OCI-LY7 (cell line): ENCODE data around the gene ADAM15. TPM values are rescaled to one million over a fixed set of nuclear protein-coding genes. Genes with fewer than 3 reads are reported as not detected.

Experiments used
- BruUV-seq: library from RNA; stranded (reverse); fragments of 400-500 nt; replicated peaks from 2 replicates; lab custom pipeline; 2021; lab: Mats Ljungman, UMichigan
- CTCF ChIA-PET: fragments of 300-600 bp; sonication (Branson Sonifier 250); formaldehyde crosslinking; loops from one replicate; lab custom pipeline; 2022; ENCODE audit warnings: antibody characterized with exemption; ENCODE audit not compliant: unreplicated experiment; lab: Charles Lee
- POLR2A ChIA-PET: fragments of 300-600 bp; sonication (Branson Sonifier 250); formaldehyde crosslinking; loops from one replicate; lab custom pipeline; 2022; ENCODE audit warnings: antibody characterized with exemption; lab: Charles Lee
- DNase-seq: peaks from one replicate; pipeline ENCODE4 v3.0.0-alpha.2; 2015; ENCODE audit warnings: low spot score
- H2AFZ ChIP-seq: fragments of 200-600 bp; sonication (generic), shearing (Covaris generic); 2 replicates; pipeline ENCODE4 v1.6.1; 2014; ENCODE audit warnings: mild to moderate bottlenecking, antibody characterized with exemption, low read length, moderate library complexity
- H3K27ac ChIP-seq: fragments of 200-600 bp; sonication (generic); 2 replicates; pipeline ENCODE4 v1.5.1; 2014; ENCODE audit warnings: mixed run types, low read depth, mild to moderate bottlenecking, moderate library complexity, low read length, inconsistent platforms; ENCODE audit not compliant: poor library complexity, severe bottlenecking
- H3K36me3 ChIP-seq: fragments of 200-600 bp; sonication (generic); 2 replicates; pipeline ENCODE4 v1.6.1; 2014; ENCODE audit warnings: mild to moderate bottlenecking, antibody characterized with exemption, low read length, moderate library complexity, mixed read lengths; ENCODE audit not compliant: insufficient read depth
- H3K4me1 ChIP-seq: fragments of 200-600 bp; sonication (generic); 2 replicates; pipeline ENCODE4 v1.5.1; 2014; ENCODE audit warnings: mild to moderate bottlenecking, low read length; ENCODE audit not compliant: insufficient read depth, poor library complexity, severe bottlenecking
- H3K4me2 ChIP-seq: fragments of 200-600 bp; sonication (generic); 2 replicates; pipeline ENCODE4 v1.6.1; 2014; ENCODE audit warnings: mild to moderate bottlenecking, low read length
- H3K4me3 ChIP-seq: fragments of 200-600 bp; sonication (generic); 2 replicates; pipeline ENCODE4 v1.5.1; 2014; ENCODE audit warnings: mild to moderate bottlenecking, low read depth, low read length; ENCODE audit not compliant: poor library complexity, severe bottlenecking
- H3K79me2 ChIP-seq: fragments of 200-600 bp; sonication (generic); 2 replicates; pipeline ENCODE4 v1.6.1; 2016; ENCODE audit warnings: low read depth, mild to moderate bottlenecking, low read length, moderate library complexity, mixed read lengths; ENCODE audit not compliant: insufficient read depth
- H3K9me2 ChIP-seq: fragments of 200-600 bp; sonication (generic); 2 replicates; pipeline ENCODE4 v1.6.1; 2016; ENCODE audit warnings: mild to moderate bottlenecking, low read length, mixed read lengths; ENCODE audit not compliant: insufficient read depth
- H3K9me3 ChIP-seq: fragments of 200-600 bp; sonication (generic); 2 replicates; pipeline ENCODE4 v1.6.1; 2014; ENCODE audit warnings: mild to moderate bottlenecking, mixed run types, low read length, mixed read lengths
- H4K20me1 ChIP-seq: fragments of 200-600 bp; sonication (generic); 2 replicates; pipeline ENCODE4 v1.6.1; 2014; ENCODE audit warnings: mild to moderate bottlenecking, antibody characterized with exemption, low read length, moderate library complexity, mixed read lengths; ENCODE audit not compliant: insufficient read depth
- CTCF ChIP-seq: fragments of 200-600 bp; sonication (generic); conservative IDR thresholded peaks from 2 replicates; pipeline ENCODE4 v1.5.1; 2014; ENCODE audit warnings: mild to moderate bottlenecking, antibody characterized with exemption, low read length, moderate library complexity, mixed read lengths
- EZH2phosphoT487 ChIP-seq: fragments of 200-600 bp; sonication (generic); IDR thresholded peaks from 2 replicates; pipeline ENCODE4 v1.6.1; 2018; ENCODE audit warnings: low read depth, borderline replicate concordance, mild to moderate bottlenecking, mixed run types, antibody characterized with exemption, low read length, moderate library complexity, mixed read lengths
- intact Hi-C: fragments of 100-400 bp; cut with micrococcal nuclease; formaldehyde crosslinking; loops from one replicate; pipeline ENCODE4 v1.10.0; 2022; ENCODE audit not compliant: unreplicated experiment
- total RNA-seq, 2 experiments: library from RNA; depleted of rRNA in 1 of 2; stranded (reverse); fragments of >200 nt in 1 of 2; shearing (Covaris generic) in 1 of 2; gene quantifications; 2 replicates each; pipeline ENCODE4 v1.2.3, GENCODE V29; 2014 to 2022

The ADAM15 gene
- total RNA-seq, 2 experiments from 2014 or later = 19.7 to 56.1 TPM

- no peak overlapping the region for H2AFZ ChIP-seq
- no peaks in the 10 kb centered on the region for H3K9me3 ChIP-seq
- intact Hi-C loops = no loop called here
- H3K4me2 ChIP-seq = peak overlapping the region; percentile 99; the same call in 1 of the 2 replicates
- H3K4me3 ChIP-seq = no peak overlapping the region
- no peak overlapping the region for H3K27ac ChIP-seq
- H3K4me1 ChIP-seq = peaks cover 29% of the 10 kb centered on the region
- ChIA-PET CTCF (no interaction called here), POLR2A (interaction anchor here (0.6 kb wide), 1 partner anchor 178 kb away, joined by 3 read pairs; no protein-coding TSS in a partner anchor)
- no peaks in the 10 kb centered on the region for H3K9me2 ChIP-seq
- TF ChIP-seq EZH2phosphoT487 = no peak
- peak; percentile 62 for TF ChIP-seq CTCF
- no peaks in the 10 kb centered on the region for H3K79me2 ChIP-seq
- H3K36me3 ChIP-seq = no peaks in the 10 kb centered on the region
- H4K20me1 ChIP-seq = no peaks in the 10 kb centered on the region
- TSS peak; percentile 51 for BruUV-seq
- no peak for DNase-seq
Observed at GRCh38 chr1:155086856-155087535, 35.9 kb downstream of the ADAM15 start.

GRCh38 chr1:155091071-155092051, 40.2 kb downstream of the ADAM15 start:
- no peak overlapping the region for H3K4me3 ChIP-seq
- intact Hi-C loops = loop anchor here (1.0 kb wide), 1 partner anchor 76 kb away; no protein-coding TSS in a partner anchor
- CTCF ChIA-PET = interaction anchor here (0.7 to 2.0 kb wide), 5 partner anchors 46 to 81 kb away, joined by 3 to 12 read pairs (median 7); partner anchors contain the start of gene KRTCAP2

More at GRCh38 chr1:155091071-155092051, 40.2 kb downstream of the ADAM15 start:
- Histone ChIP-seq H3K79me2 (no peaks in the 10 kb centered on the region), H3K4me1 (peaks cover 13% of the 10 kb centered on the region), H3K9me2 (no peaks in the 10 kb centered on the region), H4K20me1 (no peaks in the 10 kb centered on the region), H3K9me3 (no peaks in the 10 kb centered on the region), H3K36me3 (no peaks in the 10 kb centered on the region), H2AFZ (peak overlapping the region; percentile 65), H3K27ac (no peak overlapping the region), H3K4me2 (peak overlapping the region; percentile 55)
- TF ChIP-seq EZH2phosphoT487 = no peak
- TF ChIP-seq CTCF = peak; percentile 97
- BruUV-seq = no TSS peak
- peak; percentile 80 for DNase-seq
- POLR2A ChIA-PET = interaction anchor here (1.5 kb wide), 1 partner anchor 81 kb away, joined by 6 read pairs; the partner anchor contains the start of gene KRTCAP2
